C4-2B (cell line): ENCODE measurements around the gene CTIF.

ENCODE experiments used
- CTCF ChIP-seq: fragments of 450-650 bp; conservative IDR thresholded peaks from 2 replicates; pipeline ENCODE4 v1.5.1; 2017; ENCODE audit warnings: mild to moderate bottlenecking
- ZFX ChIP-seq: fragments of 450-650 bp; IDR thresholded peaks from 2 replicates; pipeline ENCODE4 v1.6.1; 2017

- no peak for TF ChIP-seq CTCF
- no peak for TF ChIP-seq ZFX
These were observed 277.7 kb downstream of the CTIF start for GRCh38 chr18:48816554-48816953.
